Measurements from ENCODE around the gene RNF214. TPM values are rescaled to one million over a fixed set of nuclear protein-coding genes. Genes with fewer than 3 reads are reported as not detected.

The RNF214 gene
- total and polyA plus RNA-seq, 2 of the 4 experiments (the other 2 are of a cell fraction), result 7.9 to 14.8 TPM

GRCh38 chr11:117197006-117197405, 35.5 kb upstream of the RNF214 start:
- H3K23ac ChIP-seq (ENCODE audit: low read depth, low read length), result no peak overlapping the region
- no peak for DNase-seq
- H4K20me1 ChIP-seq (ENCODE audit: insufficient read depth, low read length), result peaks cover 24% of the 10 kb centered on the region
- H3K9me3 ChIP-seq (ENCODE audit: control insufficient read depth, insufficient read depth, low read length), result no peaks in the 10 kb centered on the region
- BruUV-seq (replicated peaks), result no TSS peak
- TF ChIP-seq POLR2A (IDR thresholded peaks at IDR 0.05; ENCODE audit: low read depth, low read length) (peak; percentile 3; the same call in 1 of the 2 replicates), BHLHE40 (IDR thresholded peaks at IDR 0.05; ENCODE audit: low read depth, low read length) (no peak)
- no peak overlapping the region for H4K5ac ChIP-seq (ENCODE audit: low read depth, low read length)
- no peak overlapping the region for H2BK15ac ChIP-seq (ENCODE audit: low read depth, low read length)
- no peak overlapping the region for H2BK5ac ChIP-seq (ENCODE audit: low read depth, low read length, poor library complexity, severe bottlenecking)
- peaks cover 31% of the 10 kb centered on the region for H3K36me3 ChIP-seq (ENCODE audit: control insufficient read depth, insufficient read depth, low read length)
- H3K4me1 ChIP-seq (ENCODE audit: control insufficient read depth, insufficient read depth, low read length), result peaks cover 23% of the 10 kb centered on the region
- H3K18ac ChIP-seq (ENCODE audit: low read depth, low read length), result no peak overlapping the region
- H3K9ac ChIP-seq (ENCODE audit: low read depth, low read length), result no peak overlapping the region
- ChIA-PET POLR2A (ENCODE audit: unreplicated experiment) (interaction anchor here (0.5 kb wide), 1 partner anchor 53 kb away, joined by 7 read pairs; no protein-coding TSS in a partner anchor), CTCF (interaction anchor here (1.0 kb wide), 1 partner anchor 33 kb away, joined by 4 read pairs; no protein-coding TSS in a partner anchor)
- H3K14ac ChIP-seq (replicated peaks; ENCODE audit: low read depth, low read length), result no peak overlapping the region
- in situ Hi-C loops (cut with MboI; ENCODE audit: low sequenced_read_pairs), result no loop called here
- H2BK120ac ChIP-seq (ENCODE audit: low read depth, low read length), result no peak overlapping the region
- dilution Hi-C loops (cut with HindIII; ENCODE audit: low sequenced_read_pairs, unreplicated experiment), result no loop called here
- no peak overlapping the region for H3K4me3 ChIP-seq (ENCODE audit: insufficient read depth, low read depth, low read length)
- H4K8ac ChIP-seq (ENCODE audit: low read depth in 2 of 2, low read length in 2 of 2), result no peak overlapping the region; a peak in 2 of 4 replicates
- ATAC-seq (ENCODE audit: low read depth), result no peak
- H3K56ac ChIP-seq (ENCODE audit: extremely low read depth, insufficient read depth, low read length), result no peak overlapping the region
- H3K9me1 ChIP-seq (ENCODE audit: insufficient read depth, low read length), result peaks cover 9% of the 10 kb centered on the region
- no peak overlapping the region for H2AFZ ChIP-seq (replicated peaks; ENCODE audit: low read length, poor library complexity)
- H2BK20ac ChIP-seq (ENCODE audit: low read depth, low read length), result no peak overlapping the region
- H3K4ac ChIP-seq (ENCODE audit: low read depth, low read length), result peak overlapping the region; percentile 100; the same call in 1 of the 2 replicates
- no peak overlapping the region for H2AK9ac ChIP-seq (replicated peaks; ENCODE audit: low read depth, low read length, poor library complexity)
- WGBS, 2 experiments (ENCODE audit: extremely low coverage in 2 of 2, insufficient read length in 1 of 2), result 94% methylated on average over 3 of the region's 7 CpGs; no CpG with 5 or more reads in 1 of the 2 experiments
- H4K91ac ChIP-seq (ENCODE audit: insufficient read depth, low read depth, low read length), result peak overlapping the region; percentile 100; the same call in 1 of the 2 replicates
- no peak overlapping the region for H3K27ac ChIP-seq (ENCODE audit: insufficient read depth, low read length)
- no peak overlapping the region for H3K4me2 ChIP-seq (ENCODE audit: low read depth, low read length)
- H3K27me3 ChIP-seq (ENCODE audit: control insufficient read depth, insufficient read depth, low read length), result no peaks in the 10 kb centered on the region
- peak overlapping the region; percentile 100; the same call in 1 of the 2 replicates for H2AK5ac ChIP-seq (ENCODE audit: low read depth, low read length)
- intact Hi-C loops (cut with micrococcal nuclease), result no loop called here
- H3K79me1 ChIP-seq (ENCODE audit: low read depth in 1 of 2, low read length in 2 of 2), result peaks cover 10 to 35% of the 10 kb centered on the region in 2 experiments; a peak in 3 of 4 replicates
